Measurements from ENCODE around the gene USP46.

Gene USP46

GRCh38 chr4:52617336-52618020 lies 41.6 kb downstream of the USP46 start:
- DNase-seq: no peak

- DNase-seq: no peak
Measured at GRCh38 chr4:52614241-52614640, 44.9 kb downstream of the USP46 start.

- no peak for DNase-seq
Measured at GRCh38 chr4:52612341-52612740, 46.8 kb downstream of the USP46 start.

- no peak for DNase-seq
Measured at GRCh38 chr4:52611030-52611555, 48.0 kb downstream of the USP46 start.

- DNase-seq: no peak
Measured at GRCh38 chr4:52606726-52607125, 52.4 kb downstream of the USP46 start.

GRCh38 chr4:52606040-52606439 lies 53.1 kb downstream of the USP46 start:
- DNase-seq: no peak

GRCh38 chr4:52604215-52604614 lies 54.9 kb downstream of the USP46 start:
- no peak for DNase-seq

- no peak for DNase-seq
Measured at GRCh38 chr4:52600275-52600674, 58.8 kb downstream of the USP46 start.

- no peak for DNase-seq
Measured at GRCh38 chr4:52595001-52595400, 64.1 kb downstream of the USP46 start.

- no peak for DNase-seq
Measured at GRCh38 chr4:52592287-52592686, 66.8 kb downstream of the USP46 start.

- peak; percentile 36 for DNase-seq
Measured at GRCh38 chr4:52588771-52589591, 70.1 kb downstream of the USP46 start.

- no peak for DNase-seq
Measured at GRCh38 chr4:52588097-52588496, 71.0 kb downstream of the USP46 start.

GRCh38 chr4:52586069-52586468 lies 73.0 kb downstream of the USP46 start:
- no peak for DNase-seq

GRCh38 chr4:52585379-52585778 lies 73.7 kb downstream of the USP46 start:
- DNase-seq: no peak

- DNase-seq: no peak
Measured at GRCh38 chr4:52579602-52580272, 79.4 kb downstream of the USP46 start.

GRCh38 chr4:52578951-52579350 lies 80.2 kb downstream of the USP46 start:
- no peak for DNase-seq

GRCh38 chr4:52577624-52577962 lies 81.5 kb downstream of the USP46 start:
- DNase-seq: no peak

GRCh38 chr4:52576961-52577623 lies 82.0 kb downstream of the USP46 start:
- no peak for DNase-seq

GRCh38 chr4:52576326-52576725 lies 82.8 kb downstream of the USP46 start:
- DNase-seq: no peak

- DNase-seq: no peak
Measured at GRCh38 chr4:52575406-52575805, 83.7 kb downstream of the USP46 start.

- no peak for DNase-seq
Measured at GRCh38 chr4:52574036-52574435, 85.1 kb downstream of the USP46 start.

GRCh38 chr4:52573551-52573950 lies 85.5 kb downstream of the USP46 start:
- no peak for DNase-seq

GRCh38 chr4:52572936-52573485 lies 86.1 kb downstream of the USP46 start:
- DNase-seq: no peak
